SK-N-SH treated with all-trans-retinoic acid at 6 μM for 48 hours (cell line): ENCODE measurements around the gene PREPL.

Experiments used
- ATAC-seq: fragments of 200-7000 bp; cut with Tn5 transposase; 3 replicates; pipeline ENCODE4 v1.9.1; 2020; ENCODE audit warnings: mild to moderate bottlenecking, moderate library complexity
- ARNTL ChIP-seq: fragments of 450-650 bp; formaldehyde crosslinking; IDR thresholded peaks from 2 replicates; pipeline ENCODE4 v1.5.0; 2020; ENCODE audit warnings: low read depth, mild to moderate bottlenecking, moderate library complexity, borderline replicate concordance
- BACH2 ChIP-seq: fragments of 250-450 bp; sonication (Bioruptor Pico); IDR thresholded peaks from 2 replicates; pipeline ENCODE4 v1.9.0; 2021; ENCODE audit warnings: mild to moderate bottlenecking, borderline replicate concordance
- CREB5 ChIP-seq: fragments of 250-450 bp; sonication (Bioruptor Pico); IDR thresholded peaks from 2 replicates; pipeline ENCODE4 v1.5.1; 2020; ENCODE audit warnings: low read depth, mild to moderate bottlenecking, moderate library complexity
- CSDC2 ChIP-seq: fragments of 250-450 bp; sonication (Bioruptor Pico); IDR thresholded peaks from 2 replicates; pipeline ENCODE4 v1.5.0; 2020; ENCODE audit warnings: mild to moderate bottlenecking, moderate library complexity
- CSRNP3 ChIP-seq: fragments of 250-450 bp; sonication (Bioruptor Pico); IDR thresholded peaks from 2 replicates; pipeline ENCODE4 v1.5.1; 2021; ENCODE audit warnings: mild to moderate bottlenecking, moderate library complexity
- ESRRG ChIP-seq: fragments of 250-450 bp; sonication (Bioruptor Pico); IDR thresholded peaks from 2 replicates; pipeline ENCODE4 v1.6.1; 2021; ENCODE audit warnings: mild to moderate bottlenecking
- GLIS3 ChIP-seq: fragments of 250-450 bp; sonication (Bioruptor Pico); IDR thresholded peaks from 2 replicates; pipeline ENCODE4 v1.5.0; 2020; ENCODE audit warnings: mild to moderate bottlenecking, moderate library complexity
- OSR1 ChIP-seq: fragments of 250-450 bp; sonication (Bioruptor Pico); IDR thresholded peaks from 2 replicates; pipeline ENCODE4 v1.8.0; 2022; ENCODE audit warnings: moderate library complexity, mild to moderate bottlenecking, inconsistent platforms
- PATZ1 ChIP-seq: fragments of 250-450 bp; sonication (Bioruptor Pico); IDR thresholded peaks from 2 replicates; pipeline ENCODE4 v1.8.0; 2020; ENCODE audit warnings: mild to moderate bottlenecking, moderate library complexity, borderline replicate concordance
- POU6F1 ChIP-seq: fragments of 250-450 bp; sonication (Bioruptor Pico); IDR thresholded peaks from 2 replicates; pipeline ENCODE4 v1.8.0; 2021; ENCODE audit warnings: low read depth, mild to moderate bottlenecking, moderate library complexity, borderline replicate concordance
- RARB ChIP-seq: fragments of 250-450 bp; sonication (Bioruptor Pico); IDR thresholded peaks from 2 replicates; pipeline ENCODE4 v1.8.0; 2021; ENCODE audit warnings: mild to moderate bottlenecking, moderate library complexity
- SNAI2 ChIP-seq: fragments of 250-450 bp; sonication (Bioruptor Pico); IDR thresholded peaks from 2 replicates; pipeline ENCODE4 v1.5.0; 2020; ENCODE audit warnings: mild to moderate bottlenecking, moderate library complexity
- TCF4 ChIP-seq: fragments of 250-450 bp; sonication (Bioruptor Pico); IDR thresholded peaks from 2 replicates; pipeline ENCODE4 v1.8.0; 2021; ENCODE audit warnings: mild to moderate bottlenecking, moderate library complexity, borderline replicate concordance
- TOX ChIP-seq: fragments of 250-450 bp; sonication (Bioruptor Pico); IDR thresholded peaks from 2 replicates; pipeline ENCODE4 v1.8.0; 2021; ENCODE audit warnings: mild to moderate bottlenecking, moderate library complexity, borderline replicate concordance
- TSHZ2 ChIP-seq: fragments of 250-450 bp; sonication (Bioruptor Pico); IDR thresholded peaks from 2 replicates; pipeline ENCODE4 v1.5.0; 2020; ENCODE audit warnings: mild to moderate bottlenecking, moderate library complexity
- ZFP3 ChIP-seq: fragments of 250-450 bp; sonication (Bioruptor Pico); IDR thresholded peaks from 2 replicates; pipeline ENCODE4 v1.5.0; 2020; ENCODE audit warnings: mild to moderate bottlenecking, moderate library complexity
- ZFP30 ChIP-seq: fragments of 450-650 bp; formaldehyde crosslinking; IDR thresholded peaks from 2 replicates; pipeline ENCODE4 v1.5.0; 2022; ENCODE audit warnings: mild to moderate bottlenecking, moderate library complexity
- ZNF565 ChIP-seq: fragments of 450-650 bp; formaldehyde crosslinking; conservative IDR thresholded peaks from 2 replicates; pipeline ENCODE4 v1.5.0; 2020; ENCODE audit warnings: low read depth, mild to moderate bottlenecking, moderate library complexity
- ZNF70 ChIP-seq: fragments of 450-650 bp; formaldehyde crosslinking; IDR thresholded peaks from 2 replicates; pipeline ENCODE4 v1.5.0; 2020; ENCODE audit warnings: mild to moderate bottlenecking, moderate library complexity
- ZNF8 ChIP-seq: fragments of 450-650 bp; formaldehyde crosslinking; IDR thresholded peaks from 2 replicates; pipeline ENCODE4 v1.5.0; 2020; ENCODE audit warnings: mild to moderate bottlenecking, moderate library complexity

The PREPL gene

GRCh38 chr2:44377486-44377885 is 16.2 kb upstream of the PREPL start (continued):
- no peak for TF ChIP-seq PATZ1 (CRISPR knock-in tag)
- TF ChIP-seq, all 23 proteins: peak for 0

- no peak for ATAC-seq
- TF ChIP-seq ZNF8 (no peak), CSRNP3 (CRISPR knock-in tag) (no peak), SNAI2 (CRISPR knock-in tag) (no peak), CREB5 (CRISPR knock-in tag) (no peak), ARNTL (CRISPR knock-in tag) (no peak), ZFP3 (CRISPR knock-in tag) (no peak), GLIS3 (no peak), TOX (CRISPR knock-in tag) (no peak), CSDC2 (CRISPR knock-in tag) (no peak), ZFP30 (no peak), ZNF565 (CRISPR knock-in tag) (no peak), ESRRG (CRISPR knock-in tag) (no peak)
- TF ChIP-seq, all 23 proteins: peak for 0
Measured at GRCh38 chr2:44372246-44372645, 11.0 kb upstream of the PREPL start.

- TF ChIP-seq ZNF70 (CRISPR knock-in tag) (no peak), ESRRG (CRISPR knock-in tag) (no peak), CSDC2 (CRISPR knock-in tag) (no peak), ARNTL (CRISPR knock-in tag) (no peak), OSR1 (no peak), BACH2 (CRISPR knock-in tag) (no peak), ZNF8 (no peak), PATZ1 (CRISPR knock-in tag) (no peak), TCF4 (CRISPR knock-in tag) (no peak), TSHZ2 (CRISPR knock-in tag) (no peak), TOX (CRISPR knock-in tag) (no peak), GLIS3 (no peak), ZNF565 (CRISPR knock-in tag) (no peak), SNAI2 (CRISPR knock-in tag) (no peak), POU6F1 (no peak), ZFP30 (no peak), RARB (CRISPR knock-in tag) (no peak)
- TF ChIP-seq, all 23 proteins: peak for 0
- no peak for ATAC-seq
Measured at GRCh38 chr2:44371445-44371844, 10.2 kb upstream of the PREPL start.
